HepG2 (cell line): ENCODE measurements around the gene ANKRD10. TPM values are rescaled to one million over a fixed set of nuclear protein-coding genes. Genes with fewer than 3 reads are reported as not detected.

Source experiments
- ARID2 ChIP-seq: sonication (generic); formaldehyde crosslinking; IDR thresholded peaks from 2 replicates; pipeline ENCODE4 v1.8.1; 2022; ENCODE audit warnings: mild to moderate bottlenecking, missing genetic modification reagents, borderline replicate concordance
- BORCS8-MEF2B ChIP-seq: sonication (generic); formaldehyde crosslinking; IDR thresholded peaks from 2 replicates; pipeline ENCODE4 v1.8.0; 2022; ENCODE audit warnings: mild to moderate bottlenecking, missing genetic modification reagents
- CREB1 ChIP-seq, 2 experiments: fragments of 450-650 bp in 1 of 2; IDR thresholded peaks; 2 replicates each; pipeline ENCODE4 v1.6.1; 2016 to 2017; ENCODE audit warnings: control low read depth in 1 of 2, mild to moderate bottlenecking in 1 of 2, missing compliant biosample characterization in 1 of 2, missing genetic modification characterization in 1 of 2
- EP300 ChIP-seq, 3 experiments: sonication (generic) in 1 of 3; formaldehyde crosslinking in 1 of 3; IDR thresholded peaks; 2 replicates each; pipeline versions ENCODE4 v1.5.1 to v1.6.1; 2011 to 2020; ENCODE audit warnings: low read depth in 2 of 3, low read length in 2 of 3, borderline replicate concordance in 1 of 3, improper control_type of control experiment in 1 of 3, mild to moderate bottlenecking in 1 of 3, missing genetic modification reagents in 1 of 3, moderate library complexity in 1 of 3
- HDAC2 ChIP-seq: sonication (generic); formaldehyde crosslinking; IDR thresholded peaks from 2 replicates; pipeline ENCODE4 v1.4.0; 2020; ENCODE audit warnings: missing genetic modification reagents
- MAX ChIP-seq: IDR thresholded peaks from 2 replicates; pipeline ENCODE4 v1.6.1; 2012; ENCODE audit warnings: inconsistent platforms
- MYC ChIP-seq: sonication (generic); formaldehyde crosslinking; IDR thresholded peaks from 2 replicates; pipeline ENCODE4 v1.9.0; 2021; ENCODE audit warnings: missing genetic modification reagents, borderline replicate concordance
- NR2F6 ChIP-seq, 2 experiments: IDR thresholded peaks; 2 replicates each; pipeline ENCODE4 v1.6.1; 2016; ENCODE audit warnings: antibody characterized with exemption in 1 of 2, mild to moderate bottlenecking in 1 of 2
- PAF1 ChIP-seq: IDR thresholded peaks from 2 replicates; pipeline ENCODE4 v1.6.1; 2016; ENCODE audit warnings: missing genetic modification reagents, missing compliant biosample characterization
- PCBP1 ChIP-seq: fragments of 200-400 bp; formaldehyde crosslinking; IDR thresholded peaks from 2 replicates; pipeline ENCODE4 v1.6.1; 2017; ENCODE audit warnings: mild to moderate bottlenecking, low read depth, low read length, borderline replicate concordance
- RAD21 ChIP-seq: fragments of 450-650 bp; formaldehyde crosslinking; IDR thresholded peaks from 2 replicates; pipeline ENCODE4 v1.5.0; 2020; ENCODE audit warnings: mild to moderate bottlenecking
- SP2 ChIP-seq: sonication (generic); formaldehyde crosslinking; IDR thresholded peaks from 2 replicates; pipeline ENCODE4 v1.5.1; 2020; ENCODE audit warnings: mild to moderate bottlenecking, missing genetic modification reagents
- TFDP1 ChIP-seq: IDR thresholded peaks from 2 replicates; pipeline ENCODE4 v1.6.1; 2016; ENCODE audit warnings: missing compliant biosample characterization, missing genetic modification reagents, borderline replicate concordance
- USF2 ChIP-seq, 2 experiments: sonication (generic) in 1 of 2; formaldehyde crosslinking in 1 of 2; IDR thresholded peaks; 2 replicates each; pipeline versions ENCODE4 v1.5.1 to v1.6.1; 2011 to 2020; ENCODE audit warnings: borderline replicate concordance in 1 of 2, low read depth in 1 of 2, low read length in 1 of 2, mild to moderate bottlenecking in 1 of 2, missing genetic modification reagents in 1 of 2, moderate library complexity in 1 of 2
- ZNF230 ChIP-seq: sonication (generic); formaldehyde crosslinking; IDR thresholded peaks from 2 replicates; pipeline ENCODE4 v1.4.0; 2020; ENCODE audit warnings: mild to moderate bottlenecking, missing genetic modification reagents
- ZNF24 ChIP-seq: fragments of 450-650 bp; IDR thresholded peaks from 2 replicates; pipeline ENCODE4 v1.6.1; 2017; ENCODE audit warnings: antibody characterized with exemption, mild to moderate bottlenecking
- ZNF282 ChIP-seq: fragments of 450-650 bp; IDR thresholded peaks from 2 replicates; pipeline ENCODE4 v1.6.1; 2018; ENCODE audit not compliant: partially characterized antibody
- ZNF549 ChIP-seq: sonication (generic); formaldehyde crosslinking; IDR thresholded peaks from 2 replicates; pipeline ENCODE4 v1.5.0; 2020; ENCODE audit warnings: missing genetic modification reagents
- ZNF660 ChIP-seq: sonication (generic); formaldehyde crosslinking; IDR thresholded peaks from 2 replicates; pipeline ENCODE4 v1.5.1; 2020; ENCODE audit warnings: mild to moderate bottlenecking, low read depth, missing genetic modification reagents, borderline replicate concordance
- ZNF737 ChIP-seq: sonication (generic); formaldehyde crosslinking; IDR thresholded peaks from 2 replicates; pipeline ENCODE4 v1.5.0; 2020; ENCODE audit warnings: missing genetic modification reagents, mild to moderate bottlenecking, borderline replicate concordance
- ZNF746 ChIP-seq: sonication (generic); formaldehyde crosslinking; IDR thresholded peaks from 2 replicates; pipeline ENCODE4 v1.8.0; 2022; ENCODE audit warnings: mild to moderate bottlenecking, missing genetic modification reagents
- ZNF770 ChIP-seq: sonication (generic); formaldehyde crosslinking; IDR thresholded peaks from 2 replicates; pipeline ENCODE4 v1.5.0; 2020; ENCODE audit warnings: mild to moderate bottlenecking, missing genetic modification reagents
- ZNF773 ChIP-seq: sonication (generic); formaldehyde crosslinking; IDR thresholded peaks from 2 replicates; pipeline ENCODE4 v1.4.0; 2020; ENCODE audit warnings: missing genetic modification reagents, borderline replicate concordance
- polyA plus RNA-seq, 8 experiments: library from polyadenylated mRNA; depleted of rRNA in 3 of 8; stranded (reverse) in 7 of 8; unstranded in 1 of 8; fragments of >200 nt; fragmentation: Illumina TruSeq in 4 of 8; extraction: Trizol in 4 of 8; gene quantifications; 2 replicates each; pipeline versions ENCODE4 v1.2.1 to v1.2.3, GENCODE V29; 2011 to 2016; ENCODE audit warnings: low read depth in 4 of 8, missing spikeins in 1 of 8, mixed read lengths in 1 of 8; ENCODE audit not compliant: insufficient read depth in 1 of 8
- total RNA-seq, 5 experiments: library from RNA; depleted of rRNA; stranded (reverse); fragments of >200 nt; fragmentation: Illumina TruSeq; extraction: Trizol; gene quantifications; 2 replicates each; pipeline ENCODE4 v1.2.3, GENCODE V29; 2016; ENCODE audit warnings: low read depth in 1 of 5

Gene ANKRD10
- total and polyA plus RNA-seq, 2 of the 13 experiments (the other 11 are each of a cell fraction or from before 2014, with no cell fraction given), result 108 to 115 TPM

GRCh38 chr13:110915057-110915873, at the start of gene ANKRD10 (continued):
- TF ChIP-seq PAF1 (CRISPR knock-in tag) (no peak), ZNF773 (CRISPR knock-in tag) (0 out of 2 replicates have a peak, but pooled peaks have one; percentile 4), ZNF230 (CRISPR knock-in tag) (no peak), SP2 (CRISPR knock-in tag) (peak; percentile 31; the same call in 1 of the 2 replicates), MAX (peak; percentile 4; the same call in 1 of the 2 replicates), ZNF549 (CRISPR knock-in tag) (no peak), ARID2 (CRISPR knock-in tag) (no peak), MYC (peak; percentile 47; the same call in 1 of the 2 replicates), ZNF746 (CRISPR knock-in tag) (no peak), BORCS8-MEF2B (no peak), ZNF770 (CRISPR knock-in tag) (no peak; the same call in 1 of the 2 replicates), CREB1 (IDR thresholded peaks at IDR 0.05) (peak; percentile 39; the same call in 1 of the 2 replicates), CREB1 (CRISPR knock-in tag; IDR thresholded peaks at IDR 0.05) (no peak), USF2 (IDR thresholded peaks at IDR 0.05; ENCODE audit: low read depth, low read length) (no peak), USF2 (CRISPR knock-in tag; IDR thresholded peaks at IDR 0.05; ENCODE audit: borderline replicate concordance) (peak; percentile 50; the same call in 1 of the 2 replicates), EP300 (IDR thresholded peaks at IDR 0.05; ENCODE audit: low read depth in 2 of 2, low read length in 2 of 2) (no peak), EP300 (CRISPR knock-in tag; IDR thresholded peaks at IDR 0.05; ENCODE audit: borderline replicate concordance) (no peak), ZNF24 (no peak), ZNF282 (no peak), PCBP1 (no peak), ZNF660 (CRISPR knock-in tag) (no peak), RAD21 (CRISPR knock-in tag) (peak; percentile 72; the same call in 1 of the 2 replicates), NR2F6 (IDR thresholded peaks at IDR 0.05) (no peak), NR2F6 (CRISPR knock-in tag; IDR thresholded peaks at IDR 0.05) (0 out of 2 replicates have a peak, but pooled peaks have one; percentile 4), TFDP1 (no peak), HDAC2 (CRISPR knock-in tag) (no peak), ZNF737 (CRISPR knock-in tag) (no peak)
